GM21423 (cell line): Measurements from ENCODE around the gene RAB20.

Experiments
- ATAC-seq: cut with Tn5 transposase; IDR thresholded peaks from one replicate; pipeline ENCODE4 v1.9.1; 2021; ENCODE audit warnings: mild to moderate bottlenecking, moderate library complexity; ENCODE audit not compliant: unreplicated experiment

The RAB20 gene

DNA sequence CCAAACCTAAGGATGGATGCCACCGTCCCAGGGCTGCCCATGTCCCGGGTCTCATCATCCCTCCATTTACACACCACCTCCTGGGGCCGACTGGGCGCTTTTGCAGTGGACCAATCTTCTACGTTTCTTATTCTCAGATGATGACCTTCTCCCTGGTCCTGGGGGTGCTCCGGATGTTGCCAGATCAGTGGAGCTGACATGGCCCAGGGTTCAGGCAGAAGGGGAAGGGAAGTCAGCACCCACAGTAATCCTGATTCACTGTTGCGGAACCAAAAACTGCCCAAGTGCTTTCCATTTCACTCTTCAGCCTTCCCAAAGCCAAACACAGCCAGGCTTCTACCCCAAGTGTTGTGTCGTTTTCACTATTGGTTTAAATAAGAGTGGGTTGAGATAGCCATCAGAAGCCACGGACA lies 29.8 kb downstream of the RAB20 start:
- ATAC-seq: no peak

DNA sequence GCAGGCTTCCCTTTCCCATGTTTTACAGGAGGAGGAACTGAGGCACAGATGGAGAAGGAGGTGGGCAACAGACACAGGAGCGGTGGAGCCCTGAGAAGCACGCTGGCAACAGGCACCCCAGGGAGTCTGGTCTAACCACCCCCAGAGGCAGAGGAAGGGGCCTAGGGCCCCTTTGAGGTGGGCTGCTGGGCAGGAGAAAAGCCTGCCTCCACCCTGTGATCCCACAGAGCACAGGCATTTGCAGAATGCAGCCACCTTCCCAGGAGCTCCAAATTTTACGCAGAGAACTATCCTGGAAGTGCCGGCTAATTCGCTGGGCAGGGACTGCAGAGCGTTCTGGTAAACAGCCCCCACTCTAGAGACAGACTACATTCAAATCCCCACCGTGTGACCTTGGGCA lies 30.4 kb downstream of the RAB20 start:
- ATAC-seq: no peak

DNA sequence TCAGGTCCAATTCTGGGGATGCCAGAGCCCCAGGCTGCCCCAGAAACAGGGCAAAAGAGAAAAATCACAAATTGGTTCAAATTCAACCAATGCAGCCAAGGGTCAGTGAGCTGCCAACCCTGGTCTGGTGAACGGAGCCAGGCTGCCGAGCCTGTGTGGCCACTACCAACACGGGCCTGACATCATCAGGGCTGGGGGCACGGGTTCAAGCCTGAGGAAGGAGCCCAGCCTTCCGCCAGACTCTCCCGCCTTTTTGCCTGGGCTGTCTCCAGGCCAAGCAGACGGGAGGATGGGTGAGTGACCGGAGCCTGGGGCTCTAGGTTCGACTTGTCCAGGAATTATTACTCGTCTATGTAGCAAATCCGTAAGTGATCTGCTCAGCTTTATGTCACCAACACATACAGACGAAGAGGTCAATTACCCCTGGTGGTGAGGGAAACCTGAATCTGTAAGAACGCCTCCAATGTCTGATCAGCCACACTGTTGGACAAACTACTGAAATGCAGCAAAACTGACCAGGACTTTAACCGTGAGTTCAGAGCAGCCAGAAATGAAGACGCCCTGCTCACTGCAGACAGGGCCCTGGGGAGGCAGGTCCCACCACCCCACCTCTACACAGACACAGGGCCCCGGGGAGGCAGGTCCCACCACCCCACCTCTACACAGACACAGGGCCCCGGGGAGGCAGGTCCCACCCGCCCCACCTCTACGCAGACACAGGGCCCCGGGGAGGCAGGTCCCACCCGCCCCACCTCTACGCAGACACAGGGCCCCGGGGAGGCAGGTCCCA lies 31.8 kb downstream of the RAB20 start:
- no peak for ATAC-seq

DNA sequence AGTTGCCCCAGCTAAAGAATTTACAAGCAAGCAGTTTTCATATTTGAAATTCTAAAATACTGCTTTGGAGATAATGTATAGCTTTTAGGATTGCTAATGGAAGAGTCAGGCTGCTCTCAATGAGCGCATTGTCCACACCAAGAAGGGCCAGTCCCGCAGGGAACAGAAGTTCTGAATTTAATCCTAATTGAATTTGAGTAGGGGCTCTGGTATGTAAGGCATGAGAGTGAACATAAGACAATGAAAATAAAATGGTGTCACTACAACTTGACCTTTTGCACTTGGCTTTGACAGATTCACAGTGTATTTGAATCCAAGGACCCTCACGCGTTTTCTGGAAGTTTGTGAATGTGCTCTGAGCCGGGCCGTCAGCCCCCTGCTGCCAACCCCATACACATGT lies 32.6 kb downstream of the RAB20 start:
- ATAC-seq: no peak

- ATAC-seq: no peak
These were observed 33.2 kb downstream of the RAB20 start for GRCh38 chr13:110528371-110528770.

- ATAC-seq: peak; percentile 86
These were observed 35.9 kb downstream of the RAB20 start for GRCh38 chr13:110525328-110526319.

- no peak for ATAC-seq
These were observed 36.8 kb downstream of the RAB20 start for GRCh38 chr13:110524541-110525257.

DNA sequence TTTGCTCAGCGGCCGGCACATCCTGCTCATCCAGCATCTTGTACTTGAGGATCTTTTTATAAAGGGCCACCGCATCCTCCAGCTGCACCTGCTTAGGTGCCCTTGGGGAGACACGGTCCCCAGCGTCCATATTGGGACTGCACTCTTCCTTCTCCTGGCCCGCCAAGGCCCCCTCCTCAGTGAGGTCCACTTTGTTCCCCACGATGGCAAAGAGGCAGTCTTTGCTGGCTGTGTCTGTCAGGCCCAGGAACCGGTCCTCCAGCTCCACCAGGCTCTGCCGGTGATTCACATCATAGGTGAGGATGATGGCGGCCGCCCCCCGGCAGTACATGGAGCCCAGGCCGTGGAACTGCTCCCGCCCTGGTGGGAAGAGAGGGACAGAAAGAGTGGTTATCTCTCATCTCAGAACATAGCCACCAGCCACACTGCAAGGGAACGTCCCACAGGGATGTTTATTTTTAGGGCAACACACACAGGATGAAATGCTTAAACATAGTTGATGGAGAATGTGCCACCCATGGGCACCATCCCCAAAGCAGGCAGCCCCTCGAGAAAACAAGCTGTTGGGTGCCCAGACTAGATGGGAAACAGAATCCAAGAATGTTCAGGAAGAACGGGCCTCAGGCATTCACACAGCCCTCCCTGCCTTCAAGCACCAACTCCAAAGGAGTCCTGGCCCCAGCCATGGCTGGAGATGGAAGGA lies 37.5 kb downstream of the RAB20 start:
- ATAC-seq: no peak

GRCh38 chr13:110523180-110523579 lies 38.3 kb downstream of the RAB20 start:
- no peak for ATAC-seq

- no peak for ATAC-seq
These were observed 38.8 kb downstream of the RAB20 start for GRCh38 chr13:110522721-110523120.

- peak; percentile 23 for ATAC-seq
These were observed 39.6 kb downstream of the RAB20 start for GRCh38 chr13:110521946-110522345.

DNA sequence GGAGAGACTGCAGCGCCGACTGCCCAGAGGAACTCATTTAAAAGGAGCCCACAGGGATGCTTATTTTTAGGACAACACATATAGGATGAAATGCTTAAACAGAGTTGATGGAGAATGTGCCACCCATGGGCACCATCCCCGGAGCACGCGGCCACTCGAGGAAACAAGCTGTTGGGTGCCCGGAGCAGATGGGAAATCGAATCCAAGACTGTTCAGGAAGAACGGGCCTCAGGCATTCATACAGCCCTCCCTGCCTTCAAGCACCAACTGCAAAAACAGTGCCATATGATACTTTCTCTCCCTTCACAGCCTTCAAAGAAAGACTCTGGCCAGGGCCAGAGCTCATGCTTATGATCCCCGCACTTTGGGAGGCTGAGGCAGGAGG lies 40.2 kb downstream of the RAB20 start:
- no peak for ATAC-seq

- no peak for ATAC-seq
These were observed 40.9 kb downstream of the RAB20 start for GRCh38 chr13:110520431-110521295.

DNA sequence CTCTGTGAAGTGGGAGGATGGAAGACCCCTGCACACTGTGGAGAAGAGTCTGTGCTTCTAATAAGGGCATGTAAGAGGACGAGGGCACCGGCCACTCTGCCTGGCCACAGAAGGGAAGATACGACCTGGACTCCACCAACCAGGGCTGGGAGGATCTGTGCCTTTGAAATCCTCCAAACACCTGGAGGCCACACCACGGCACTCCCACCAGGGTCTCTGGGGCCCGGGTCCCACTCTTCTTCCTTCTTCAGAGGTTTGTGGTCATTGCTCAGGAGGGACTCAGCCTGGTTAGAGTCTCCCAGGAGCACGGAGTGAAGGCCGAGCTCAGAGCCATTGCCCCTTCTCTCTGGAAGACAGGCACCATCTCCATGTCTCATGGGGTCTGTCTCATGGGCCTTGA lies 42.0 kb downstream of the RAB20 start:
- no peak for ATAC-seq

DNA sequence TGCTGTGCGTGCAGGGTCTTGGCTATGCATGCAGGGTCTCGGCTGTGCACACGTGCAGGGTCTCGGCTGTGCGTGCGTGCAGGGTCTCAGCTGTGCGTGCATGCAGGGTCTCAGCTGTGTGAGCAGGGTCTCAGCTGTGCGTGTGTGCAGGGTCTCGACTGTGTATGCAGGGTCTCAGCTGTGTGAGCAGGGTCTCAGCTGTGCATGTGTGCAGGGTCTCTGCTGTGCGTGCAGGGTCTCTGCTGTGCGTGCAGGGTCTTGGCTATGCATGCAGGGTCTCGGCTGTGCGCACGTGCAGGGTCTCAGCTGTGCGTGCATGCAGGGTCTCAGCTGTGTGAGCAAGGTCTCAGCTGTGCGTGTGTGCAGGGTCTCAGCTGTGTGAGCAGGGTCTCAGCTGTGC lies 42.5 kb downstream of the RAB20 start:
- ATAC-seq: no peak

- ATAC-seq: no peak
These were observed 43.0 kb downstream of the RAB20 start for GRCh38 chr13:110518571-110518970.

DNA sequence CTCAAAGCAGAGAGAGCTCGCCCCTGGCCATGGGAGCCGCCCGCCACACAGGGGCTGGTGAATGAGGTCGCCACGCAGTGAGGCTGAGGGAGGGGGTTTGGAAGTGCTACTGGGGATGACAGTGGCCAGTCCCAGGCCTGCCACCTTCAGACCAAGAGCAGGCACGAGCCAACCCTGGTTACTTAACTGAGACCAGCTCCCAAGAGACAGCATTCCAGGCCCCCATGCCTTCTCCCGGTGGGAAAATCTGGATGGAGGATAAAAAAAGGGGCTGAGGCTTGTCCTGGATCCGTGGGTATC lies 43.3 kb downstream of the RAB20 start:
- no peak for ATAC-seq

DNA sequence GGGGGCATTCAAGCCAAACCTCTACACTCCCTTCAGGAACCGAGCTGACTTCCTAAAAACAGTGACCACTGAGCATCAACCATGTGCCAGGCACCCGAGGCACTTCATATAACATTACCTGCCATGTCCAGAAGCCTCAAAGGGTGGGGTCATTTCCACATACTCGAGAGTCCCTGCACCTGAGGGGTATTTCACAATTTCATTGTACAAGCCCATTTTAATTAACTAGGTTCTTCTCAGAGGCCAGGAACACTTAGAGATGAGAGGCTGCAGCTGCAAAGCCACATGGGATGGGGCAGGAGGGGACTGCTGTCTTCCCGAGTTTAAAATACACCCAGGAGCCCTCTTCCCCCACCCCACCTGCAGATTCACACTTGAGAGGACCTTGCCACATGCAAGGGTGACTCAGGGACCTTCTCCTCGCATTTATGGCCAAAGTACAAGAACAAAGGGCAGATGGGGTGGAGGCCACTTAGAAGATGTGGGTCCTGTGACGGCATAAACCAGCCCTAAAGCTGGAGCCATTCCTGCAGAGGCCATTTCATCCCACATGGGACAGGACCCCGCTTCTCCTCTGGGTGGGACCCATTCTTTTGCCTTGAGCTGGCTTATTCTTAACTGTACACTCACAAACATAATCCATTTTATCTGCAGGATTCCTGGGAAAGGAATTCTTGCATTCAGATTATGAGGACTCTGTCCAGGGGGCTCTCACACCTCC lies 43.9 kb downstream of the RAB20 start:
- no peak for ATAC-seq

DNA sequence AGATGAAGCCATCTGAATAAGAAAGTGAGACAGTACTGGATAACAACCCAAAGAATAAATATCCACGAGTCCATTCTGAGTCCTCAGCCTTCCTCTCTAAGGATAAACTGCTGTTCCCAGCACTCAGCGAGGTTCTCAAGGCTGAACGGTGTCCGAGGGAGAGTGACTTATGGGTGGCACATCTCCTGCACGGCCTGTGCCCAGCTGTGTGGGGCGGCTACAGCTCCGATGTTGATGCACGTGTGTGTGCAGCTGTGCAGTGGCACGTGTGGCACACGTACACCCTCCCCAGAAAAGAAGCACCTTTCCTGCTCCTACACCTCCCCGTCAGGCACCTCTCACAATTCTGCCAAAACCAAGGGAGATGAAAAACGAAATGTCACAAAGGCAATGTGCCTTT lies 45.0 kb downstream of the RAB20 start:
- no peak for ATAC-seq
